HG02610 (cell line): ENCODE results near the gene MTG1.
A peak's percentile ranks its signal among the peaks of the same experiment; 100 is the strongest.
"Not testable (repeated sequence)": the region's sequence is repeated elsewhere in the genome, so short reads cannot be mapped to it uniquely, and the experiment has no call there.

Experiments
- ATAC-seq: cut with Tn5 transposase; IDR thresholded peaks from one replicate; pipeline ENCODE4 v1.9.1; 2021; ENCODE audit warnings: mild to moderate bottlenecking, moderate library complexity; ENCODE audit not compliant: unreplicated experiment

Gene MTG1

GRCh38 chr10:133377025-133377817, 16.7 kb upstream of the MTG1 start:
- ATAC-seq: no peak

- ATAC-seq: no peak
Measured at GRCh38 chr10:133377818-133378250, 16.1 kb upstream of the MTG1 start.

- ATAC-seq: no peak
Measured at GRCh38 chr10:133378251-133379096, 15.5 kb upstream of the MTG1 start.

- peak; percentile 45 for ATAC-seq
Measured at GRCh38 chr10:133379152-133379800, 14.7 kb upstream of the MTG1 start, which contains the start of gene PAOX. TSS of gene PAOX (plus strand) at chr10:133379262. CDS start at chr10:133379317, 55 bp downstream.

GRCh38 chr10:133379801-133380666, 13.9 kb upstream of the MTG1 start:
- no peak for ATAC-seq

GRCh38 chr10:133381036-133381435, 12.9 kb upstream of the MTG1 start:
- no peak for ATAC-seq

GRCh38 chr10:133383551-133383950, 10.4 kb upstream of the MTG1 start:
- ATAC-seq: no peak

- no peak for ATAC-seq
Measured at GRCh38 chr10:133384071-133384470, 9.9 kb upstream of the MTG1 start.

GRCh38 chr10:133385214-133385613, 8.7 kb upstream of the MTG1 start:
- no peak for ATAC-seq

- not testable (repeated sequence) for ATAC-seq
Measured at GRCh38 chr10:133386951-133387350, 7.0 kb upstream of the MTG1 start.

- ATAC-seq: no peak
Measured at GRCh38 chr10:133388236-133388972, 5.6 kb upstream of the MTG1 start.

GRCh38 chr10:133388973-133389818, 4.8 kb upstream of the MTG1 start:
- ATAC-seq: peak; percentile 82

GRCh38 chr10:133390597-133391248, 3.2 kb upstream of the MTG1 start:
- no peak for ATAC-seq

- ATAC-seq: no peak
Measured at GRCh38 chr10:133391249-133391635, 2.7 kb upstream of the MTG1 start.

GRCh38 chr10:133391761-133392518, 2.0 kb upstream of the MTG1 start:
- no peak for ATAC-seq

- ATAC-seq: no peak
Measured at GRCh38 chr10:133393401-133394063, 425 bp upstream of the MTG1 start.

- no peak for ATAC-seq
Measured at GRCh38 chr10:133394801-133395221, 854 bp downstream of the MTG1 start.
